ENCODE data around the gene IL2RA. TPM values are rescaled to one million over a fixed set of nuclear protein-coding genes. Genes with fewer than 3 reads are reported as not detected.

Gene IL2RA
- total and polyA plus RNA-seq, 2 donors (not counting 3 experiments of a cell fraction or from before 2014, with no cell fraction given): not detected

GRCh38 chr10:6030940-6031339 is 31.2 kb downstream of the IL2RA start:
- ChIA-PET POLR2A (no interaction called here), CTCF (interaction anchor here (0.6 to 1.1 kb wide), 2 partner anchors 21 to 553 kb away, joined by 3 to 4 read pairs; no protein-coding TSS in a partner anchor)
- no peaks in the 10 kb centered on the region for H3K9me3 ChIP-seq (replicated peaks; ENCODE audit: control insufficient read depth, insufficient read depth, low read length)
- no peak overlapping the region for H3K27ac ChIP-seq (ENCODE audit: insufficient read depth, low read depth, low read length)
- H3K79me2 ChIP-seq (ENCODE audit: control insufficient read depth, insufficient read depth, low read length): no peaks in the 10 kb centered on the region
- no peak for FAIRE-seq
- no peak for DNase-seq (ENCODE audit: low read depth, low spot score)
- H3K4me1 ChIP-seq (ENCODE audit: control insufficient read depth, extremely low read depth, insufficient read depth, low read length): no peaks in the 10 kb centered on the region
- dilution Hi-C loops (cut with MboI; ENCODE audit: extremely low pct_ligation_motif_present, low sequenced_read_pairs) (no loop called here), intact Hi-C loops (cut with micrococcal nuclease) (no loop called here)
- TF ChIP-seq CTCF (IDR thresholded peaks at IDR 0.05; ENCODE audit: extremely low read depth in 1 of 2, insufficient read depth in 1 of 2, low read depth in 1 of 2, low read length in 2 of 2) (no peak), POLR2AphosphoS5 (IDR thresholded peaks at IDR 0.05; ENCODE audit: insufficient read depth, low read depth, low read length) (no peak), JUN (IDR thresholded peaks at IDR 0.05; ENCODE audit: borderline replicate concordance, insufficient read depth, insufficient read length, low read depth) (no peak), EZH2 (IDR thresholded peaks at IDR 0.05; ENCODE audit: borderline replicate concordance, low read depth, low read length, severe bottlenecking) (no peak), GATA2 (IDR thresholded peaks at IDR 0.05; ENCODE audit: insufficient read depth, insufficient read length, low read depth, low read length) (no peak), POLR2A (IDR thresholded peaks at IDR 0.05; ENCODE audit: low read depth, low read length) (no peak), MYC (IDR thresholded peaks at IDR 0.05; ENCODE audit: low read depth, low read length) (no peak), FOS (IDR thresholded peaks at IDR 0.05; ENCODE audit: borderline replicate concordance, insufficient read depth, low read length) (no peak), MAX (IDR thresholded peaks at IDR 0.05; ENCODE audit: insufficient read depth, insufficient read length) (no peak)
- BruUV-seq (replicated peaks): no TSS peak
- H3K36me3 ChIP-seq (ENCODE audit: control insufficient read depth in 2 of 2, extremely low read depth in 1 of 2, insufficient read depth in 2 of 2, low read length in 2 of 2): no peaks in the 10 kb centered on the region
- no peak overlapping the region for H2AFZ ChIP-seq (ENCODE audit: low read depth, low read length)
- no peak overlapping the region for H3K9ac ChIP-seq (replicated peaks; ENCODE audit: extremely low read depth, insufficient read depth, low read length)
- H3K4me3 ChIP-seq (replicated peaks in 1 of 3; ENCODE audit: insufficient read depth in 1 of 3, low read depth in 1 of 3, low read length in 3 of 3): no peak overlapping the region
- no peaks in the 10 kb centered on the region for H4K20me1 ChIP-seq (replicated peaks; ENCODE audit: control insufficient read depth, extremely low read depth, insufficient read depth, low read length)
- peaks cover 0 to under 1% of the 10 kb centered on the region in 2 experiments for H3K27me3 ChIP-seq (ENCODE audit: control insufficient read depth in 2 of 2, insufficient read depth in 2 of 2, low read length in 2 of 2)
- H3K4me2 ChIP-seq (ENCODE audit: insufficient read depth, low read length): no peak overlapping the region
- no peaks in the 10 kb centered on the region for H3K9me1 ChIP-seq (replicated peaks; ENCODE audit: control insufficient read depth, extremely low read depth, insufficient read depth, low read length)

Data from endothelial cell of umbilical vein (primary cell).